GM18508 (cell line): ENCODE results near the gene CORO7.

Experiments used
- ATAC-seq: cut with Tn5 transposase; IDR thresholded peaks from one replicate; pipeline ENCODE4 v1.9.1; 2021; ENCODE audit warnings: moderate number of reproducible peaks; ENCODE audit not compliant: insufficient read depth, unreplicated experiment

The CORO7 gene

DNA sequence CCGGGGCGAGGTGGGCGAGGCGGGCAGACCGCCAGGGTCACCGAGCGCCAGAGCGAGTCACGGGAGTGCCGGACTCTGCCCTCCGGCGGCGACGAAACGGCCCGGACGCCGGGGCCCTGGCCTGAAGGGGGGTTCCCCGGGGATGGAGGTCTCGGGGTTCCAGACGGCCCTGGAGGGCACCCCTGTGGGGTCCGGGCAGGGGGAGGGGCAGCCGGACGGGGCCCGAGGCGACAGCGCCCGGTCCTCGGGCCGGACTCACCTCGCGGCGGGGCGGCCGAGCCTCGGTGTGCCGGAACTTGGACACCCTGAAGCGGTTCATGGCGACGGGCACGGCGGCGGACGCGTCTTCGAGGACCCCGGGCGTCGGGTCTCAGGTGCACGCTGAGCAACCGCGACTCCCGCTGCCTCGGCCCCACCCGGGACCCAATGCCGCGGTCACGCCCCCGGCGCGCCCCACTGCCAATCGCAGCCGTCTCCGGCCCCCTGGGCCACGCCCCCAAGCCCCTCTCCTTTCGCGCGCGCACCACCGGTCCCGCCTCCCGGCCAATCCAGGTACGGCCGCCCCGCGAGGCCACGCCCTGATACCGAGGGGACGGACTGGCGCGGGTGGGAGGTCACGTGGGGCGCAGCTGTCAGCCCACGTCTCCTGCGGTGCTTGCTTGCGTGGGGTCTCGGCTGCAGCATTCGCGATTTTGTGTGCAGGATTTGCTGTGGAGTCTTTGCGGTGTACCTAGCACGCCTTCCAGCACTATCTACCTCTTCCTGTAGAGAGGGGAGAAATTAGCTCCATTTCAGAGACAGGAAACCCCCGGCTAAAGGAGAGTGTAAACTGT is at the start of gene CORO7:
Gene CORO7, minus strand, starts transcription at position 397 of the 833 bp plus-strand sequence. Its CDS starts 78 bp downstream, at position 319.
- no peak for ATAC-seq

DNA sequence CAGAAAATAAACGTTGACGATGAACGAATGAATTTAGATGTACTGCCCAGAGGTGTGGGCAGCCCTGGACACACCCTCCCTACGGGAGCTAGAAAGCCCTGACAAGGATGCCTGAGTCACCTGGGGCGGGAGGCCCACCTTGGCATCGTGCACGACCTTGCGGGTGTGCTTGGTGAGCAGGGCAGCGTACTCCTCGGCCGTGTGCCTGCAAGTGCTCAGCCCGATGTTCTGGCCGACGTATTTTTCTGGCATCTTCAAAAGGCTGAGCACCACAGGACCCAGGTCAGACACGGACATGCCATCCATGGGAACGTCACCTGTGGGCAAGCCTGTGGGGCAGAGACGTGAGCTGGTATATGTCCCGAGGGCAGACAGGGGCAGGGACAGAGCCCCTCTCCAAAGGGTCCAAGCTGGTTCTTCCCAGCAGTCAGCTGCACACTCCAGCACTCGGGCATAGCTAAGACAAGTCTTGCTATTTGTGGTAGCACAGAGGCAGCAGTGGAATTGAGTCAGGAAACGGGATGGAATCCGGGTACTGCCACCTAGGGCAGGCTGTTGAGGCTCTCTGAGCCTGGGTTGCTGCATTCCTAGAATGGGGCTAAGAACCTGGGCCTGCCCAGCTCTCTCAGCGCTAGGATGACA is 47.2 kb upstream of the CORO7 start:
- ATAC-seq: no peak

DNA sequence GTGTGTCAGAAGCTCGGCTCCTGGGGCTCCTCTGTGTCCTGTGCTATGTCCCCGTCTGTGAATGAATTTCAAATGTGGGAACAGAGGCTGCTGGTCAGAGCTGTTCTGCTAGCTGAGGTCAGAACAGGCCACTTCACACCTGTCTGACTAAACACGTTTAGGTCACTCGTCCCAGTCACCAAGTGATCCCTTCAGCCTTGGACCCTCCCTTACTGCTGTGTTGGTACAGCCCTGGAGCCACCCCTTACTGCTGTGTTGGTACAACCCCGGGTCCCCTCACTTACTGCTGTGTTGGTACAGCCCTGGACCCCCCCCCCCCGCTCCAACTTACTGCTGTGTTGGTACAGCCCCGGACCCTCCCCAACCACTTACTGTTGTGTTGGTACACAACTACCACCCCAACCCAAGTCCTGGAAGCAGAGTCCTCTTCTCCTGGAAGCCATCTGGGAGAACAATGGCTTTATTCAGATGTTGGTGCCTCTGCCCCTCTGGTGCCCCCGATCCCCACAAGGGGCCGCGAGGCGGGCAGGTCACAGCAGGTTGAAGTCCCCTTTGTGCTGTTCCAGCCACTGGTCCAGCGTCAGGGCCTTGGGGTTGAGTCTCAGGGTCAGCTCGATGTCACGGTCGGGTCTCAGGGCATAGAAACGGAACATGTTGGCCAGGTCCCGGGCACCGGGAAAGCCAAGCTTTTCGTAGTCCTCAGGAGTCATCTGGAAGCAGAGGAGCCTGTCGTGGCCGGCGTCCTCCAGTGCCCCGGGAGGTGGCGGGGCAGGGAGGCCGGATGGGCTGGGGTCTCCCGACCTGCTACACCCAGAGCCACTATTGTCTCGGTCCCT is 45.1 kb upstream of the CORO7 start:
- ATAC-seq: no peak

DNA sequence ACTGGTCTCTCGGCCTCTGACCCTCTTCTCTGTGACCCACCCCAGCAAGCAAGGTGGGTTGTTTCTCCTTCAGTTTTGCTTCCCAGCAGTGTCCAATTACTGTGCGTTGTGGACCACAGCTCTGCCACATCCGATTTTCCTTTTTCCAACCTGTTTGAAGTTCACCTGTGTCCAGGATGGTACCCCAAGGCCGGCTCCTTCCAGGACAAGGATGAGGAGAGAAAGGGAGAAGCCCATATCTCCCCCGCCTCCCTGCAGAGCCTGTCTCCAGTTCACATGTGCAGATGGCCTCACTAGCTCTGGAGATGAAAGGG is 44.5 kb upstream of the CORO7 start:
- no peak for ATAC-seq

DNA sequence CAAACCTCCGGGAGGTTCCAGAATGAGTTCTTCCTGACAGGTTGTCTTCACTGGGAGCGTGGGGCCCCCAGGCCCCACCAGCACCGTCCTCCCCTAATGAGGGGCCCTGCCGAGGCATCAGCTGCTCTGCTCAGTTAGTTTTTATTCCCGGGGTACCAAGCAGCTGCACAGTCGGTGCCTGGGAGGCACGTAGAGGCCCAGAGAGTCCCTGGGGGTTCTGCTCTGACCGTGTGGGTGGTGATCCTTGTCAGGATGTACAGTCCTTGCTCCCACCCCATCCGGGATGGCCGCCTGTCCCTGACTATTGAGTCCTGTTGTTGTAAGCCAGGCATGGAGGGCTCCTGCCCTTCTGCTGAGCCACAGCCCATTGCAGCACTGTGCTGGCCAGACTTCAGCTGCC is 39.6 kb upstream of the CORO7 start:
- ATAC-seq: no peak

DNA sequence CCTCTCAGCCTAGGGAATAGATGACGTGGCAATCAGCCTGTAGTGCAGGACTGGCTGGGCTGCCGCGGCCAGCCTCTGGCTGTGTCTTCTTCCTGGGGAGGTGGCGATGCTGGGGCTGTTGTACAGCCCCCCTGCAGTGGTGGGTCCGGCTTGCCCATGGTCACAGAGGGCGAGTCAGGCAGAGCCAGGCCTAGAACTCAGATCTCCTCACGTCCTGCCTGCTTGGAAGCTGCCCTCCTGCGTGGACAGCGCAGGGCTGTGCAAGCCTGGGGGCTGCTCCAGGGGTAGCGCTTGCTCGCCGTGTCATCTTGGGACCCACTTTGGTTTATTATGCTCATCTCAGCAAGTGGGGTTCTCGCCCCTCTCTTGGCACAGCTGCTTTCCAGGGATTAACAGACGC is 38.7 kb upstream of the CORO7 start:
- ATAC-seq: no peak

DNA sequence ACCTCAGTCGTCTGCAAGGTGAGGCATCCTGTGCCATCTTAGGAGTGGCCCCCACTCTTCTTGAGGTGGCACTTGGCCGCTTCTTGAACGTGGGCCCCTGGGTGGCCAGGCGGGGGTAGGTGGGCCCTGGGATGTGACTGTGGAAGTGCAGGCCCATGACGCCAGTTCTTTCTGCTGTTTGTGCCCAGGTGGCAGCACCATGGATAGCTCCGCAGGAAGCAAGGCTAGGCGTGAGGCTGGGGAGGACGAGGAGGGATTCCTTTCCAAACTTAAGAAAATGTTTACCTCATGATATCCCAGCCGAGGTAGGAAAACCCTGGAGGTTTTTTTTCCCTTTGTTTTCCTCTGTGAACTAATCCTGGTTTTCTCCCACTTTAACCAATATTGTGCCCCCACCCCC is 38.2 kb upstream of the CORO7 start:
- ATAC-seq: no peak

DNA sequence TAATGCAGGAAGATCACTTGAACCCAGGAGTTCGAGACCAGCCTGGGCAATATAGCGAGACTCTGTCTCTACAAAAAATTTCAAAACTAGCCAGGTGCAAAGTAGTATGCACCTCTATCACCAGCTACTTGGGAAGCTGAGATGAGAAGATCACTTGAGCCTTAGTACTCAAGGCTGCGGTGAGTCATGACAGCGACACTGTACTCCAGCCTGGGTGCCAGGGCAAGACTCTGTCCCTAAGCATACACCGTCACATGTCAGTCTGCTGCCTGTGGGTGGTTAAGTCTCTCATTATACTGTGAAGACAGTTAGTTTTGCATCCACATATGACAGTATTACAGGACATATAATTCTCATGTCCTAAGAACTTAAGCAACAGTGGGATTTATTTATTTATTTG is 36.3 kb upstream of the CORO7 start:
- ATAC-seq: no peak

DNA sequence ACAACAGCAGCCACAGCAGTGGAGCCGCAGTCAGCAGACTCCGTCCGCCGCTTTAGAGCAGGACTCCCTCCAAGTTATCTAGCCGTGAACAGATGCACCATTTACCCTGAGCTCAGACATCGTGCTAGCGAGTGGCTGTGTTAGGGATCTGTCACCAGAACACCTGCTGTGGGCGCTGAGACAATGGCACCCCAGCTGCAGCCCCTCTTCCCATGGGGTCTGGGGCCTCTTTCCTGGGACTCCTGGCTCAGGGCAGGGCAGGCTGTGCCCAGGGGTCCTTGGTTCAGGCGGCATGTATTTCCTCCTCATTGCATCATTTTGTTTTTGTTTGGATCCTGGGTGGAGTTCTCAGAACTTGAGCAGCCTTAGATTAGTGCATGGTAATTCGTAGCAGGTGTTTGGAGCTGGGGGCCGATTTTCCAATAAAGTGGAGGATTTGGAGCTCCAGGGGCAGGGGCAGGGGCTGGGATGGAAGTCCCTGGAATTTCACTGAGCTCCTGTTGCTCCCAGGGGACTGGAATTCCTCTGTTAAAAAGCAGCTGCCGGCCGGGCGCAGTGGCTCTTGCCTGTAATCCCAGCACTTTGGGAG is 34.6 kb upstream of the CORO7 start:
- no peak for ATAC-seq

DNA sequence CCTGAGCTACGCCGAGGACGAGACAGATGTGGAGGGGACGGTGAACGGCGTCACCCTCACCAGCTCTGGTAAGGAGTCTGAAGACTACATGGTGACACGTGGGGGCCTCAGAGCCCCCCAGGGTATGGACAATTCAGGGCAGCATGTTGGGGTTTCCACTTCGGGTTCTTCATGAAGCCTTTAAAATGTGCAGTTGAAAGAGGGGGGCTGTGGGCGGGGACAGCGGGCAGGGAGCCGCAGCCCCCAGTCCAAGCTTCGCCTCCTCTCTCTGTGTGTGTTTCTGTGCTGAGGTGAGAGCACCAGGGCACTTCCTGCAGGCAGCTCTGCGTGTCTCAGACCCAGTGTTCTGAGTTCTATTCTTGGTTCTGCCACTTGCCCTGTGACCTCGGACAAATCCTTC is 34.0 kb upstream of the CORO7 start:
- no peak for ATAC-seq

DNA sequence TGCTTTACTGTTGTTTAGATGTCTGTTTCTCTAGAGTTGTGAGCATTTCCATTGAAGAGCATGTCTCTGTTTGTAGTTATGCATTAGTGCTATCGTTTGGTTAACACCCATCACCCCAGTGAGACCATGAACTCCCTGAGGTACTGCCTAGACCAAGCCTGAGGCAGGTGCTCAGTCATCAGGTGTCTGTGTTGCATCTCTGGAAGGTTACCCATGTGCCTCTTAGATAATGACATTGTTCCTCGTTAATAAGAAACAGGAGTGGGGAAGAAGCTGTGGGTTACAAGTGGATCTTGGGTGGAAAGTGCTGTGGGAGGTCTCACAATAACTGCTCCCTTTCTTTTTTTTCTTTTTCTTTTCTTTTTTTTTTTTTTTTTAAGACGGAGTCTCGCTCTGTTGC is 27.6 kb upstream of the CORO7 start:
- ATAC-seq: no peak

DNA sequence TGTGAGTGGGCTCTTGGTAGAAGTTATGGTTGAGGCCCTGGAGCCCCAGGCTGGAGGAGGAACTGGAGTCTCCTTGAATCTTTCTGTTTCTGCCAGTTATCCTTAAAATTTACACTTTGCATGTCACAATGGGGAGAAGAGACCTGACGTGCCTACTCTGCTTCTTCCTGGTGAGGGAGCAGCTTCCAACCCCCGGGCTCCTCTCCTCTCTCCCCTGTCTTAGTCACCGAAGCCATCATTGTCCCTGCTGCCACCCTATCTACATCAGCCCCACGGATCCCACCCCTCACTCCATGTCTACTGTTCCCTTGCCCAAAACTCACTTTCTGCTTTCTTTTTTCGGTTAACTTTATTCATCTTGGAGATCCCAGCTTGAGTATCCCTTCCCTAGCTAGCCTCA is 26.9 kb upstream of the CORO7 start:
- ATAC-seq: no peak

DNA sequence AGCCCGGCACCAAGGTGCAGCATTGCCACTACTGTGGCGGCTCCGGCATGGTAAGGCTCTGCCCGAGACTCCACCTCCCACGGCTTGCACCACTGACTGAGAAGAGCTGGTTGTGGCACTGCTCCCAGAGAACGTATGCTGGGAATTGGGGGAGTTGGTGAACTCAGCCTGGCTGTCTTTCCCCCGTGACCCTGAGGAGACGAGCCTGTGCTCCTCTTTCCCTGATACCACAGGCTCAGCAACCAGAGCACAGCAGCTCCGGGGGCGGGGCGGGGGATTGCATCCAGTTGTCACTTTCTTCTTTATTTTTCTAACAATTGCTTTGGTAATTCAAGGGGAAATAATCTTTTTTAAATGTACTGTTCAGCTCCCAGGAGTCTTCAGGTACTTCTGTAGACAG is 26.0 kb upstream of the CORO7 start:
- no peak for ATAC-seq

DNA sequence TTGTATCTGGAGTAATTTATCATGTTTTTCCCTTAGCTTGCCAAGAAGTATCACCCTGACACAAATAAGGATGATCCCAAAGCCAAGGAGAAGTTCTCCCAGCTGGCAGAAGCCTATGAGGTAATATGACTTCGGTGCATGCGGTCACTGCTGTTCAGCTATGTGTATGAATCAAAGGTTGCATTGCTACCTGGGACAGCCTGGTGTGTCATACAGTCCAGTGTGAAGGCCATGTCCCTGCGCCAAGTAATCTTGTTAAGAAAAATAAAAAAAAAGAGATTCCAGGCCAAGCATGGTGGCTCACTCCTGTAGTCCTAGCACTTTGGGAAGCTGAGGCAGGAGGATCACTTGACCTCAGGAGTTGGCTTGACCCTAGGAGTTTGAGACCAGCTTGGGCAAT is 21.0 kb upstream of the CORO7 start:
- no peak for ATAC-seq

DNA sequence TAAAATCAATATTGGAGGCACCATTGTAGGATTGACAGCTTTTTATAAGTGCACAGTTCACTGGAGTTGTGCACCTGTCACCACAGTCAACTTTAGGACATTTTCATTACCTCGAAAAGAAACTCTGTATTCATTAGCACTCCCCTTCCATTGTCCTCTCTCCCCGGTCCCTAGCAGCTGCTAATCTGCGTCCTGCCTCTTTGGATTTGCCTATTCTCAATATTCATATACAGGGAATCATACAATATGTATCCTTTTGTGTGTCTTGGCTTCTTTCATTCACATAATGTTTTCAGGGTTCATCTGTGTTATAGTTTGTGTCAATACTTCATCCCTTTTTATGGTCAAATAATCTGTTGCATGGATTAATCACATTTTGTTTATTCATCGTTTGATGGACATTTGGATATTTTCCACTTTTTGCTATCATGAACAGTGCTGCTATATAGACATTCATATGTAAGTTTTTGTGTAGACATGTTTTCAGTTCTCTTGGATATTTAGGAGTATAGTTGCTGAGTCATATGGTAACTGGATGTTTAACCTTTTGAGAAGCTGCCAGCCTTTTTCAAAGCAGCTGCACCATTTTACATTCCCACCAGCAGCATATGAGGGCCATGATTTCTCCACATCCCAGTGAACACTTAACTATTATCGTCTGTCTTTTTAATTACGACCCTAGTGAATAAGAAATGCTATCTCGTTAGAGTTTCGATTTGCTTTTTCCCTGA is 19.1 kb upstream of the CORO7 start:
- no peak for ATAC-seq

DNA sequence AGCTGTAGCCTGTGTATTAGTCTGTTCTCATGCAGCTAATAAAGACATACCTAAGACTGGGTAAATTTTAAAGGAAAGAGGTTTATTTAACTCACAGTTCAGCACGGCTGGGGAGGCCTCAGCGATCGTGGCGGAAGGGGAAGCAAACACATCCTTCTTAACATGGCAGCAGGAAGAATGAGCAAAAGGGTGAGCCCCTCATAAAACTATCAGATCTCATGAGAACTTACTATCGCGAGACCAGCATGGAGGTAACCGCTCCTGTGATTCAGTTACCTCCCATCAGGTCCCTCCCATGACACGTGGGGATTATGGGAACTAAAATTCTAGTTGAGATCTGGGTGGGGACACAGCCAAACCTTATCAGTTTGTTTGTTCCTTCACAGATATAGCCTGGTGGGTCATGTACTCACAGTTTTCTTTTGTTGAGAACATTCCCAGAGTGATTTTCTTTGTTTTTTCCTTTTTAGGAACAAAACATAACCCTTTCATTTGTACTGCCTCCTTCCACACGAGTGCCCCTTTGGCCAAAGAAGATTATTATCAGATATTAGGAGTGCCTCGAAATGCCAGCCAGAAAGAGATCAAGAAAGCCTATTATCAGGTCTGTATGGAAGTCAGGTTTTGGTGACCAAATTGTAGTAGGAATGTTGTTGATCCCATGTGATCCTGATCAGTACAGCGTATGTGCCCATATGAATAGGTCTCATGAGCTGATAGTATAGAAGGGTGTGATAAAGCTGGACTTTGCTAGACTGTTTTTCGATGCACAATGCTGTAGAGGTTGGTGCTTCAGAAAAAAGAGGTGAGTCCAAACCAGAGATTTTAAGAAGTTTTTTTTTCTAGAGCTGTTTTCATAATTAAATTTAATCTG is 17.8 kb upstream of the CORO7 start:
- ATAC-seq: no peak

DNA sequence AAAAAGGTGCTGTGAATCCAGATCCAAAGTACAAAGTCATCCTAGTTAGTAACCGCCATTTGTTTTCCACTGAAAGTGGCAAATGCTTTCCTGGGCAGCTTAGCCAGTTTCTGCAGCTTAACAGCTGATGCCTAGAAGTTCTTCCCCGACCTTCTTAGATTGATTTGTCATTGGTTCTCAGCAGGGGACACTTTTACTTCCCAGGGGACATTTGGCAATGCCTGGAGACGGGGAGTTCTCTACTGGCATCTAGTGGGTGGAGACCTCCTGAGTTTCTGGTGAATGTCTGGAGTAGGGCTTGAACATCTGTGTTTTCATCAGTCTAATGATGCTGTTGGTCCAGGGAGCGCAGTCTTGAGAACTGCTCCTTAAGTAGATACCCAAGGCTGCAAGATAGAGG is 16.8 kb upstream of the CORO7 start:
- ATAC-seq: no peak

DNA sequence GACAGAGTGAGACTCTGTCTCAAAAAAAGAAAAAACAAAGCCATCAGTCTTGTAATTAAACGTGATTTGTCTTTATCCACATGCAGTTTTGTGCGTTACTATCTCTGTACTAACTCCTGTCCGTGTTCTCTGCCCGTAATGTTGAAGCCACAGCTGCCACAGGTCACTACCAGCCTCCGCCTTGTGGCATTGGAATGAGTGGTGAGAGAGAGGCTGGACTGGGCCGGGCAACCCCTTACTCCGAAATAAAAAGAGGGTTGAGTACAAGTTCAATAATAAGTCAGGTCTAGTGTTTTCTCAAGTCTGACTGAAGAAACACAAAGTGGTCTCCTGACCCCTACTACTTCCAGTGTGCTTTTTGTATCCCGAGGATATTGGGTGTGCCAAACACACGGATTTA is 14.6 kb upstream of the CORO7 start:
- ATAC-seq: no peak

DNA sequence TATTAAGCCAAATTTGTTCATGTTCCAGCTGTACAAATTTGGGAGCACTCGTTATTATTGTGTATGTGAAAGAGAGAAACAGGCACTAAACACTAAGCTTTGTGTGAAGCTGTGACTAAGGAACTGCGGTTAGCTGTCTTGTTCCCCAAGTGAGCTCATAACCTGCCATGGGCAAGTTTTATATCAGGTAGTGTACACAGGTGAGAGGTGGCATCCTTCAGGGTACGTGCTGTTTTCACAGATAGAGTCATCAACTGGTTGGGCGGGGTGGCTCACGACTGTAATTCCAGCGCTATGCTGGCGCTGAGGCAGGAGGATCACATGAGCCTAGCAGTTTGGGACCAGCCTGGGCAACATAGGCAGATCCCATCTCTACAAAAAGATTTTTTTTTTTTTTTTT is 12.1 kb upstream of the CORO7 start:
- ATAC-seq: no peak
